H9 (cell line): ENCODE results near the gene PDE3A. TPM values are rescaled to one million over a fixed set of nuclear protein-coding genes. Genes with fewer than 3 reads are reported as not detected.

Experiments
- DNase-seq: peaks from one replicate; pipeline ENCODE4 v3.0.0-alpha.2; 2017
- H2AFZ ChIP-seq: one replicate; pipeline ENCODE4 v1.6.1; 2013; ENCODE audit warnings: mild to moderate bottlenecking, low read length, control low read depth, moderate library complexity
- H2AK5ac ChIP-seq: 2 replicates; pipeline ENCODE4 v1.6.1; 2013; ENCODE audit warnings: low read length, control low read depth, mixed read lengths; ENCODE audit not compliant: insufficient read length
- H2BK120ac ChIP-seq: one replicate; pipeline ENCODE4 v1.6.1; 2013; ENCODE audit warnings: low read depth, mild to moderate bottlenecking, low read length, control low read depth, inconsistent platforms; ENCODE audit not compliant: poor library complexity, severe bottlenecking
- H2BK12ac ChIP-seq: 2 replicates; pipeline ENCODE4 v1.6.1; 2013; ENCODE audit warnings: low read length, control low read depth, mixed read lengths, low read depth; ENCODE audit not compliant: insufficient read length
- H2BK15ac ChIP-seq: 2 replicates; pipeline ENCODE4 v1.6.1; 2013; ENCODE audit warnings: low read depth, low read length, control low read depth
- H2BK20ac ChIP-seq: one replicate; pipeline ENCODE4 v1.6.1; 2013; ENCODE audit warnings: low read depth, mild to moderate bottlenecking, low read length, control low read depth, inconsistent platforms; ENCODE audit not compliant: poor library complexity, severe bottlenecking
- H2BK5ac ChIP-seq: 2 replicates; pipeline ENCODE4 v1.6.1; 2013; ENCODE audit warnings: low read length, control low read depth, mixed read lengths; ENCODE audit not compliant: insufficient read length
- H3K14ac ChIP-seq: 2 replicates; pipeline ENCODE4 v1.6.1; 2013; ENCODE audit warnings: low read length, control low read depth; ENCODE audit not compliant: insufficient read depth
- H3K18ac ChIP-seq: 2 replicates; pipeline ENCODE4 v1.6.1; 2013; ENCODE audit warnings: low read depth, mild to moderate bottlenecking, mixed read lengths, low read length, control low read depth; ENCODE audit not compliant: insufficient read length
- H3K23ac ChIP-seq: 2 replicates; pipeline ENCODE4 v1.6.1; 2013; ENCODE audit warnings: low read length, control low read depth, mixed read lengths, low read depth; ENCODE audit not compliant: insufficient read length
- H3K23me2 ChIP-seq: 2 replicates; pipeline ENCODE4 v1.6.1; 2013; ENCODE audit warnings: low read depth, mild to moderate bottlenecking, mixed read lengths, low read length, control low read depth; ENCODE audit not compliant: insufficient read length, poor library complexity, severe bottlenecking
- H3K27ac ChIP-seq: 2 replicates; pipeline ENCODE4 v1.5.1; 2013; ENCODE audit warnings: low read length, control low read depth, mixed read lengths, low read depth; ENCODE audit not compliant: insufficient read length
- H3K27me3 ChIP-seq: 2 replicates; pipeline ENCODE4 v1.6.1; 2013; ENCODE audit warnings: low read length, control low read depth, inconsistent platforms; ENCODE audit not compliant: insufficient read depth
- H3K4ac ChIP-seq: 2 replicates; pipeline ENCODE4 v1.6.1; 2013; ENCODE audit warnings: low read depth, mild to moderate bottlenecking, control low read depth, inconsistent platforms, low read length, moderate library complexity
- H3K4me1 ChIP-seq: 2 replicates; pipeline ENCODE4 v1.6.1; 2013; ENCODE audit warnings: low read length, control low read depth, inconsistent platforms; ENCODE audit not compliant: insufficient read depth
- H3K4me2 ChIP-seq: 2 replicates; pipeline ENCODE4 v1.6.1; 2013; ENCODE audit warnings: low read length, control low read depth, mixed read lengths; ENCODE audit not compliant: insufficient read length, insufficient read depth
- H3K56ac ChIP-seq: 2 replicates; pipeline ENCODE4 v1.6.1; 2013; ENCODE audit warnings: low read depth, mild to moderate bottlenecking, mixed read lengths, low read length, control low read depth; ENCODE audit not compliant: insufficient read length
- H3K79me1 ChIP-seq: 2 replicates; pipeline ENCODE4 v1.6.1; 2013; ENCODE audit warnings: low read depth, mild to moderate bottlenecking, moderate library complexity, low read length, control low read depth, inconsistent platforms; ENCODE audit not compliant: insufficient read depth, poor library complexity, severe bottlenecking
- H3K79me2 ChIP-seq: 2 replicates; pipeline ENCODE4 v1.6.1; 2013; ENCODE audit warnings: low read length, control low read depth, inconsistent platforms; ENCODE audit not compliant: insufficient read depth
- H3K9ac ChIP-seq: 2 replicates; pipeline ENCODE4 v1.6.1; 2013; ENCODE audit warnings: low read length, control low read depth, mixed read lengths; ENCODE audit not compliant: insufficient read length; ENCODE audit errors: extremely low read depth
- H3K9me3 ChIP-seq: one replicate; pipeline ENCODE4 v1.6.1; 2013; ENCODE audit warnings: low read depth, low read length, inconsistent platforms; ENCODE audit not compliant: control insufficient read depth
- H3T11ph ChIP-seq: one replicate; pipeline ENCODE4 v1.6.1; 2013; ENCODE audit warnings: mild to moderate bottlenecking, low read length, control low read depth, inconsistent platforms
- H4K20me1 ChIP-seq: one replicate; pipeline ENCODE4 v1.6.1; 2013; ENCODE audit not compliant: control insufficient read depth, insufficient read length, insufficient read depth
- H4K5ac ChIP-seq: 2 replicates; pipeline ENCODE4 v1.6.1; 2013; ENCODE audit warnings: low read depth, mild to moderate bottlenecking, mixed read lengths, low read length, control low read depth; ENCODE audit not compliant: insufficient read length
- H4K8ac ChIP-seq: replicated peaks from 2 replicates; pipeline ENCODE4 v1.6.1; 2013; ENCODE audit warnings: low read length, control low read depth, mixed read lengths, low read depth; ENCODE audit not compliant: insufficient read length
- H4K91ac ChIP-seq: 2 replicates; pipeline ENCODE4 v1.6.1; 2013; ENCODE audit warnings: low read depth, mild to moderate bottlenecking, moderate library complexity, mixed read lengths, low read length, control low read depth; ENCODE audit not compliant: insufficient read length
- H3K27ac Mint-ChIP-seq, 3 experiments: 2 replicates in 2 of 3; 3 replicates in 1 of 3; pipeline ENCODE4 v1.8.0; 2020 to 2021; ENCODE audit warnings: mixed read lengths in 3 of 3, mild to moderate bottlenecking in 1 of 3, moderate library complexity in 1 of 3
- H3K27me3 Mint-ChIP-seq: 2 replicates; pipeline ENCODE4 v1.8.0; 2021; ENCODE audit warnings: low read depth, mild to moderate bottlenecking, moderate library complexity, mixed read lengths
- H3K36me3 Mint-ChIP-seq, 3 experiments: 2 replicates in 2 of 3; 3 replicates in 1 of 3; pipeline ENCODE4 v1.8.0; 2020 to 2021; ENCODE audit warnings: low read depth in 3 of 3, mixed read lengths in 3 of 3; ENCODE audit not compliant: insufficient read depth in 1 of 3
- H3K4me1 Mint-ChIP-seq, 2 experiments: 2 replicates each; pipeline ENCODE4 v1.8.0; 2020; ENCODE audit warnings: mixed read lengths in 2 of 2
- H3K4me3 Mint-ChIP-seq, 2 experiments: 2 replicates in 1 of 2; 3 replicates in 1 of 2; pipeline ENCODE4 v1.8.0; 2020 to 2021; ENCODE audit warnings: mild to moderate bottlenecking in 2 of 2, mixed read lengths in 2 of 2, moderate library complexity in 1 of 2
- H3K9me3 Mint-ChIP-seq, 2 experiments: 2 replicates in 1 of 2; 3 replicates in 1 of 2; pipeline ENCODE4 v1.8.0; 2020; ENCODE audit warnings: mild to moderate bottlenecking in 2 of 2, mixed read lengths in 2 of 2, moderate library complexity in 1 of 2
- WGBS: extraction: QIAGEN DNeasy Blood & Tissue Kit; methylation state at CpG from one replicate; pipeline ENCODE4 v1.1.7; 2013; ENCODE audit warnings: missing lambda C conversion rate, low lambda C conversion rate, mixed read lengths; ENCODE audit not compliant: insufficient read length; ENCODE audit errors: extremely low coverage; 5-methylcytosine and 5-hydroxymethylcytosine counted together
- total RNA-seq: library from RNA; stranded (reverse); gene quantifications from 2 replicates; pipeline ENCODE4 v1.2.1, GENCODE V29; 2021
- TF ChIP-seq, protein P1 (sequence below): fragments of 200-600 bp; sonication (generic); conservative IDR thresholded peaks from 3 replicates; pipeline ENCODE4 v1.8.0; 2021; ENCODE audit warnings: antibody characterized with exemption, mild to moderate bottlenecking

PDE3A gene
- total RNA-seq, 1 experiment from 2014 or later = 3.0 TPM

DNA sequence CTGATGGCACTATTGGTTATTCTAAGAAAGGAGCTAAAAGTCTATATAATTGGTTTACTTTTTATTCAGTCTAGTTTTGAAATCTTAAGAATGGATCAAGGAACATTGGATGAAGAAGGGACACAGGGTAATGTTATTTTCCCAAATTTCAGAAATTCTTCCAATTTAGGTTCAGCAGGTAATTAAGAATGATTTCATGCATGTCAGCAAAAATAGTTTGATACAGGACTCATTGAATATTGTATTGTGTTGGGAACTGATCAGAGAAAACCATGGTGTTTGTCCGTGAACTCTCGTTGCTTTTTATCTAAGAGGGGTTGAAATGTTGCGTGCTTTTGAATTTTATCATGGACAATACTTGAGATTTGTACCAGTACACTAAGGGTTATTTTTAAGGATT lies 58.6 kb downstream of the PDE3A start:
- TF ChIP-seq, protein P1, sequence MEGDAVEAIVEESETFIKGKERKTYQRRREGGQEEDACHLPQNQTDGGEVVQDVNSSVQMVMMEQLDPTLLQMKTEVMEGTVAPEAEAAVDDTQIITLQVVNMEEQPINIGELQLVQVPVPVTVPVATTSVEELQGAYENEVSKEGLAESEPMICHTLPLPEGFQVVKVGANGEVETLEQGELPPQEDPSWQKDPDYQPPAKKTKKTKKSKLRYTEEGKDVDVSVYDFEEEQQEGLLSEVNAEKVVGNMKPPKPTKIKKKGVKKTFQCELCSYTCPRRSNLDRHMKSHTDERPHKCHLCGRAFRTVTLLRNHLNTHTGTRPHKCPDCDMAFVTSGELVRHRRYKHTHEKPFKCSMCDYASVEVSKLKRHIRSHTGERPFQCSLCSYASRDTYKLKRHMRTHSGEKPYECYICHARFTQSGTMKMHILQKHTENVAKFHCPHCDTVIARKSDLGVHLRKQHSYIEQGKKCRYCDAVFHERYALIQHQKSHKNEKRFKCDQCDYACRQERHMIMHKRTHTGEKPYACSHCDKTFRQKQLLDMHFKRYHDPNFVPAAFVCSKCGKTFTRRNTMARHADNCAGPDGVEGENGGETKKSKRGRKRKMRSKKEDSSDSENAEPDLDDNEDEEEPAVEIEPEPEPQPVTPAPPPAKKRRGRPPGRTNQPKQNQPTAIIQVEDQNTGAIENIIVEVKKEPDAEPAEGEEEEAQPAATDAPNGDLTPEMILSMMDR = no peak
- no peak overlapping the region for H3K27ac ChIP-seq

More for the DNA sequence above, 58.6 kb downstream of the PDE3A start:
- Mint-ChIP-seq H3K36me3 (no peaks in the 10 kb centered on the region), H3K27ac (no peak overlapping the region), H3K27me3 (no peaks in the 10 kb centered on the region), H3K9me3 (no peaks in the 10 kb centered on the region), H3K4me1 (peaks cover 41 to 45% of the 10 kb centered on the region in 2 experiments), H3K4me3 (no peak overlapping the region)
- Histone ChIP-seq H3K79me1 (no peaks in the 10 kb centered on the region), H3K9ac (no peak overlapping the region), H2AFZ (no peak overlapping the region), H2BK5ac (no peak overlapping the region), H3K23ac (no peak overlapping the region), H3T11ph (no peak overlapping the region), H3K4ac (no peak overlapping the region), H3K14ac (no peak overlapping the region), H4K91ac (no peak overlapping the region), H3K9me3 (no peaks in the 10 kb centered on the region), H3K18ac (no peak overlapping the region), H3K56ac (no peak overlapping the region), H3K23me2 (no peaks in the 10 kb centered on the region), H3K27me3 (no peaks in the 10 kb centered on the region), H3K4me2 (no peak overlapping the region), H3K79me2 (no peaks in the 10 kb centered on the region), H2BK120ac (no peak overlapping the region), H2BK15ac (no peak overlapping the region), H2BK20ac (no peak overlapping the region), H4K20me1 (no peaks in the 10 kb centered on the region), H4K5ac (no peak overlapping the region), H2BK12ac (no peak overlapping the region), H2AK5ac (no peak overlapping the region), H3K4me1 (no peaks in the 10 kb centered on the region; the same call in 1 of the 2 replicates), H4K8ac (no peak overlapping the region)
- no CpG with 5 or more reads among the region's 3 CpGs for WGBS
- DNase-seq = no peak
